Mucosa of gallbladder (tissue), 1 donor: ENCODE measurements around the gene SYTL5. TPM values are rescaled to one million over a fixed set of nuclear protein-coding genes. Genes with fewer than 3 reads are reported as not detected.

Experiments
- DNase-seq: peaks from one replicate; pipeline ENCODE4 v3.0.0-alpha.2; 2020; ENCODE audit warnings: low spot score
- total RNA-seq: library from RNA; stranded (reverse); gene quantifications from one replicate; pipeline ENCODE4 v1.2.1, GENCODE V29; 2021
- donor health status: DM: no; HTN: no; CAD: no.

The SYTL5 gene
- total RNA-seq, 1 donor from 2014 or later: 3.1 TPM

- DNase-seq: no peak
These were observed 81.2 kb downstream of the SYTL5 start for GRCh38 chrX:38087594-38087993.

DNA sequence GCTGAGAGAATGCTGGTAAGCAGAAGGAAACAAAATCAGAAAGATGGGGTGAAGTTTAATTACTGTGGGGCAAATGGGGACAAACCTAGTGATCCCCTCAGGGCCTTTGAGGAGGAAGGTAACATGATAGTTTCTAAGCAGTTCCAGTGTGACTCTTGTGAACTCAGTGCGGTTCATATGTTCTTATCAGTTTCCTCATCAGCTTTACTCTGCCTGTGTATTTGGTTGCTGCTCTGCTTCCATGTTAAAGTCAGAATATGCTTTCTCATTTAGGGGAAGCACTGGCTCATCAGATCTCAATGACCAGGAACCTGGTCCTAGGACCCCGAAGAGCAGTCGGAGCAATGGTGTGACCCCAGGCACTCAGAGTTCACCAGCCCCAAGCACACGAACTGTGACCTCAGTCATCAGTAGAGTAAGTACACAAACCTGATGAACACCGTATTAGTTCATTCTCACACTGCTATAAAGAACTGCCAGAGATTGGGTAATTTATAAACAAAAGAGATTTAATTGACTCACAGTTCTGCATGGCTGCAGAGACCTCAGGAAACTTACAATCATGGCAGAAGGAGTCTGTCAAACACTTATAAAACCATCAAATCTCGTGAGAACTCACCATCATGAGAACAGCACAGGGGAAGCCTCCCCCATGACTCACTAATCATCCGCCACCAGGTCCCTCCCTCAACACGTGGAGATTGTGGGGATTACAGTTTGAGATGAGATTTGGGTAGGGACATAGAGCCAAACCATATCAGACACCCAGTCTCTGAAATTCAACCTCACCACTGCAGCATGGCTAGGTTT is 83.0 kb downstream of the SYTL5 start:
- no peak for DNase-seq

- DNase-seq: no peak
These were observed 89.7 kb downstream of the SYTL5 start for GRCh38 chrX:38095971-38096529.

GRCh38 chrX:38099688-38100087 is 93.3 kb downstream of the SYTL5 start:
- no peak for DNase-seq

DNA sequence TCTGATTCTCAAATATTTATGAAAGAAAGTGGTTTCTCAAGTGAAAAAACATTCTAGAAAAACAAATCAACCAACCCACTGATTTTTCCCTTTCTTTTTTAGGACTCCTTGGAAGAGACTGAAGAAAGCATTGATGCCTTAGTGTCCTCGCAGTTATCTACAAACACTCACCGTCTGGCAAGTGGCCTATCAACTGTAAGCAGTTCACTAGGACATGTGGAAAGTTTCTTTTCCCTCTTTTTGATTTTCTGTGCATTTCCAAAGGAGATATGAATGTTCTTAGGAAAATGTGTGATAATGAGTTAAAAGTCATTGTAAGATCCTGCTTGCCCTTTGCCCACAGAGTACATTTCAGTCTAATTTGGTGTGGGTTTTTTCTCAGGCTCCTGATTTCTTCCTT is 95.9 kb downstream of the SYTL5 start:
- no peak for DNase-seq

GRCh38 chrX:38102875-38103274 is 96.5 kb downstream of the SYTL5 start:
- DNase-seq: no peak

DNA sequence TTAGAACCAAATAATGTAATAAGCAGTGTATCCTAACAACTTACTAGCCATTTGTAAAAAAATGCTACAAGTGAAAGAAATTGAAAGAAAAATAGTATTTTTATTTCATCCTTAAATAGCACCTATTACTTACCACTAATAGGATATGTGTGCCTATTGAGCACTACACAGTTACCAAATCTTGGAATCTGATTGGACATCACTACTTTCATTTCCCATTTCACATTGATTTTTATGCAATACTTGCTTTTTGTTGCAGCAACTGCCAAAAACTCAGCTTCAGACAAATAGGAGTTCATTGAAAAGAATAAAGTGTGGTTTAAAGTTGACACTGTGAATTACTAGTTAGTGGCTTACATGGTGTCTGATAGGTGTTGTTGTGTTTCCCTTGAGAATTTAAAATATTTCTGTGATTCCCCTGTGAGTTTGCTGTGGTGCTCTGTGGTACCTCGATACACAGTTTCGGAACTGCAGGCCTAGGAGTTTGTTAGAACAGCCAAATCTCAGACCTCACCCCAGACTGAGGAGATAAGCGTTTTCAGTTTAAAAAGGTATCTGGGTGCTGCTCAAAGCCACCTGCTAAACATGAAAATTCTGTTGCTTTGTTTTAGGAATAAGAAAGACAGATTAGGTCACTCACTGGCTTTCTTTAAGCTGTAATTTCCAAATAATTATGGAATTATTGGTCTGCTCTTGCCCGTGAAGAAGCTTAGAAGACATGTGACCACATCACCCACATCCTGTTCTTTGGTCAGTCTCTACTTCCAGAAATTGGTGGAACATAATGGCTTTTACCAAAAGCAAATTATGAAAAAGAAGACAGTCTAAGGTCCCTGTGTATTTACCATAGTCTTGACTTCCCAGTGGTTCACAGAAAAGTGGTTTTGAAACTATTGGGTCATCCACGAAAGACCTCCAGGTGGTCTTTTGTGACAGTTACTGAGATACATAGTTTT is 97.8 kb downstream of the SYTL5 start:
- no peak for DNase-seq

DNA sequence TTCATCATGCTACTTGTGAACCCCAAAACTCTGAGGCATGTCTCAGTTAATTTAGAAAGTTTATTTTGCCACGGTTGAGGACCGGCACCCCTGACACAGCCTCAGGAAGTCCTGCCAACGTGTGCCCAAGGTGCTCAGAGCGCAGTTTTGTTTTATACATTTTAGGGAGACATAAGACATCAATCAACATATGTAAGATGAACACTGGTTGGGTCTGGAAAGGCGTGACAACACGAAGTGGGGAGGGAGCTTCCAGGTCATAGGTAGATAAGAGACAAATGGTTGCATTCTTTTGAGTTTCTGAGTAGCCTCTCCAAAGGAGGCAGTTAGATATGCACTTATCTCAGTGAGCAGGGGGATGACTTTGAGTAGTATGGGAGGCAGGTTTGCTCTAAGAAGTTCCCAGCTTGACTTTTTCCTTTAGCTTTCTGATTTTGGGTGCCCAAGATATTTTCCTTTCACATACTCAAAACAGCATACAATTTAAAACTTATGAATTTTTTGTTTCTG is 98.9 kb downstream of the SYTL5 start:
- DNase-seq: no peak

DNA sequence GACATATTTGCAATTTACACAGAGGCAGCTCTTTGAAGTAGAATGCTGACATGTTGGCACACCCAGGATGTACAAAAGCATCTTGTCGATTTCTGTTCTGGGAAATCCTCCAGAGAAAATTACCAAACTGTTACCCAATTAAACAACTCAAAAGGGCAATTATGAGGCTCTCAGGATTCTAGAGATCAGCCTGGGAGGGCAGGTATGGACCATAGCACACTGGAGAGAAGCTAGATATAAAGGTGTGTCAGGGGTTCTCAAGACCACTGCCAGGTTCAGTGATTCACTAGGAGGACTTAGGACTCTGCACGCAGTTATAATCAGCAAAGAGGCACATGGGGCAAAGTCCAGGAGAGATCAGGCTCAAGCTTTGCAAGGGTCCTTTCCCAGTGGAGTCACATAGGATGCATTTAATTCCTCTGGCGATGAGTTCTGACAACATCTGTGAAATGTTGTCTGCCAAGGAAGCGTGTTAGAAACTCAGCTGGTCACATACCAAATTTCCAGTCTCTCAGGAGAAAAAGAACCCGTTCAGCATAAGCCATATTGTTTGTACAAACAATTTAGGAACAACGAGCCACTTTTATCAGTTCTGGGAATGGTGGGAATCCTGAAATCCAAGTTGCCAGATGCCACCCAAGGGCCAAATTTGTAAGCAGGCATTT is 100.8 kb downstream of the SYTL5 start:
- DNase-seq: peak; percentile 38

GRCh38 chrX:38108364-38108763 is 102.0 kb downstream of the SYTL5 start:
- no peak for DNase-seq

GRCh38 chrX:38109042-38109898 is 102.9 kb downstream of the SYTL5 start:
- no peak for DNase-seq

DNA sequence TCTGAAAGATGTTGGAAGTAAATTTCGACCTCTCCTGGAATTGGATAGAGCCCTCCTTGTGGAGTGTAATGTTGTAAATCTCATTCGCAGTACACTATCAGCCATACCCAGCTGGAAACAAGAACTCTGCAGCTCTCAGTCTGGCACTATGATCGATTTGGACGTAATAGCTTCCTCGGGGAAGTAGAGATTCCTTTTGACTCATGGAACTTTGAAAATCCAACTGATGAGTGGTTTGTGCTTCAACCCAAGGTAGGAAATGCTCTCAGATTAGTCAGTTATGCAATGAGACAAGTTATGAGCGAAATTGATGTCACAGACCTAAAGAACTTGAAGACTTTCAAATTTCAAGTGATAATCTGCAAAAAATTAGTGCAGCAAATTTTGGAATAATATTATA is 103.9 kb downstream of the SYTL5 start:
- no peak for DNase-seq

- DNase-seq: no peak
These were observed 104.8 kb downstream of the SYTL5 start for GRCh38 chrX:38111196-38111595.

- no peak for DNase-seq
These were observed 106.2 kb downstream of the SYTL5 start for GRCh38 chrX:38112566-38112965.

GRCh38 chrX:38116706-38117105 is 110.4 kb downstream of the SYTL5 start:
- no peak for DNase-seq

DNA sequence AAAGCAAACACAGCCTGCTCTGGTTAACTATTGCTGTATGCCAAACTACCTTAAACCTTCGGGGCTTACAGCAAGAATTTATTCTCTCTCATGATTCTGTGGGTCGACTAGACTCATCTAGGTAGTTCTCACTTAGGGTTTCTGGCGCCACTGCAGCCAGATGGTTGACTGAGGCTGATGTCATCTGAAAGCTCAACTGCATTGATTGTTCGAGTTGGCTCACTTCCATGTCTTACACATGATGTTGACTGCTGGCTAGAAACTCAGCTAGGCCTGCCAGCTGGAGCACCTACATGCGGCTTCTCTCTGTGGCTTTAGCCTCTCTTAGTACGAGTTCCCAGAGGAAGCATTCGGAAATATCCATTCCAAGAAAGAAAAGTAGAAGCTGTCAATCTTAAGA is 111.1 kb downstream of the SYTL5 start:
- DNase-seq: peak; percentile 71

GRCh38 chrX:38124000-38124399 is 117.6 kb downstream of the SYTL5 start:
- DNase-seq: no peak

DNA sequence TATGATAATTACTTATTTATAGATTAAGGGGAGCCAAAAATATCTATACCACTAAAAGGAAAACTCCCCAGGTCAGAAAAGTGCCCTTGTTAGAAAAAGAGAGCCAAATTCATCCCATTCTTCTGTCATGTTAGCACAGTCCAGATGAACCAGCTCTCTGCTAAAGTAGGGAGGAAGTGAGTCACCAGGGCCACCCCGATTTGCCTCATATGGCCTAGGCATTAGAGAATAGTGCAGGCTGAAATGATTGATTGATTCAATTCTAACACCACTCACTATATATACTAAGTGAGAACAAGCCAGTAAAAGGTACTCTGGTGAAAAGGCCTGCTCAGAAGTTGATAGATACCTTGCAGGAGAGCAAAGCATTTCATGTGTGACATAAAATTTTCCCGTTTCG is 119.8 kb downstream of the SYTL5 start:
- no peak for DNase-seq

DNA sequence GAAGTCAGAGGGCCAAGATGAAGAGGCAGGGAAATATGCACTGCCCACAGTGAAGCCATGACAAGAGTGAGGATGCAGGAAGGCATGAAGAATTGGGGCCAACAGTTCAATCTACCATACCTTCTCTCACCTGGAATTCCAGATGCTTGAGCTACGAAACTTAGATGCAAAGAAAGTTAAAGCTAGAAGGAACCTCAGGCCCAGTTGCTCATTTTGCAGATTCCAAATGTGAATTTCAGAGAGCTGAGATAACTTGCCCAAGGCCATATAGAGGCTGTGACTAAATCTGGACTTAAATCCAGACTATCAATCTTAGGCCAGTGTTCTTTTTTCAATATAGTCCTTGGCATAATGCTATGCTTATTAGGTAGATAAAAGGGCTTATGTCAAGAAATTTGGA is 121.6 kb downstream of the SYTL5 start:
- DNase-seq: no peak

DNA sequence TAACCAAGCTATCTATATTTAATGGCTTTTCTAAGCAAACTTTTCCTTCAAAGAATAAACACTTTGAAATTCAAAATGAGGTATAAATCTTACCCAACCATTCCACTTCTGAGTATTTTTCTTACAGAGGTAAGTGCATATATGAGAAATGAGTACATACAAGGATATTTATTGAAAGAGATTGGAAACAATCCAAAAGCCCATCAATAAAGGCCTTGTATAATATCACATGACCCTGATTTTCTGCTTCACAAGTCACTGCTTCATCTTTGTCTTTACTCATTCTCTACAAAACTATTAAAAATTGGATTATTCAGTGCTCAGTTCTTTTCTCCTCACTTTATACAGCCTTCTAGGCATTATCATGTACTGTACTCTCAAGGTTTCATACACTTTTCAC is 123.0 kb downstream of the SYTL5 start:
- no peak for DNase-seq
